HFF-Myc (cell line): ENCODE measurements around the gene TBC1D22A.

Experiments
- DNase-seq: peaks from one replicate; pipeline ENCODE4 v3.0.0-alpha.2; 2011; ENCODE audit warnings: low read depth; ENCODE audit errors: extremely low read depth
- H3K4me3 ChIP-seq: replicated peaks from 2 replicates; pipeline ENCODE4 v1.5.1; 2011; ENCODE audit warnings: low read depth, mild to moderate bottlenecking, control low read depth, low read length
- TF ChIP-seq, protein P1 (sequence below): IDR thresholded peaks from 2 replicates; pipeline ENCODE4 v1.5.1; 2012; ENCODE audit warnings: mild to moderate bottlenecking, low read depth, low read length, control low read depth; ENCODE audit errors: missing control alignments

TBC1D22A gene

DNA sequence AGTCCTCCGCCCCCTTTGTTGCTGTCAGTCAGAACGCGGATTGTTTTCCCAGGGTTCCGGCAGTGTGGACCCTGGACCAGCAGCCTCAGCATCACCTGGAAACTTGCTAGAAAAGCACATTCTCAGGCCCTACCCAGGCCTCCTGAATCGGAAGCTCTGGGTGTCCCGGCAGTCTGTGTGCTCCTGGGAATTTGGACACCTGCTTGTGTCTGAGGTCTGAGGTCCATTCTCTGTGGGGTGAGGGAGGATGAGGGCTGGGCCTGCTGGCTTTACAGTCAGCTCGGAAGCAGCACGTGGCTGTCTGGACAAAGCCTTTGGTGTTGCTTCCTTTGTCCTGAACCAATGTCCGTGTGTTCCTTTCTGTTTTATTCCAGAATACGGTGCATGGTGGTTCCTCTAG, 299.7 kb downstream of the TBC1D22A start:
- TF ChIP-seq, protein P1, sequence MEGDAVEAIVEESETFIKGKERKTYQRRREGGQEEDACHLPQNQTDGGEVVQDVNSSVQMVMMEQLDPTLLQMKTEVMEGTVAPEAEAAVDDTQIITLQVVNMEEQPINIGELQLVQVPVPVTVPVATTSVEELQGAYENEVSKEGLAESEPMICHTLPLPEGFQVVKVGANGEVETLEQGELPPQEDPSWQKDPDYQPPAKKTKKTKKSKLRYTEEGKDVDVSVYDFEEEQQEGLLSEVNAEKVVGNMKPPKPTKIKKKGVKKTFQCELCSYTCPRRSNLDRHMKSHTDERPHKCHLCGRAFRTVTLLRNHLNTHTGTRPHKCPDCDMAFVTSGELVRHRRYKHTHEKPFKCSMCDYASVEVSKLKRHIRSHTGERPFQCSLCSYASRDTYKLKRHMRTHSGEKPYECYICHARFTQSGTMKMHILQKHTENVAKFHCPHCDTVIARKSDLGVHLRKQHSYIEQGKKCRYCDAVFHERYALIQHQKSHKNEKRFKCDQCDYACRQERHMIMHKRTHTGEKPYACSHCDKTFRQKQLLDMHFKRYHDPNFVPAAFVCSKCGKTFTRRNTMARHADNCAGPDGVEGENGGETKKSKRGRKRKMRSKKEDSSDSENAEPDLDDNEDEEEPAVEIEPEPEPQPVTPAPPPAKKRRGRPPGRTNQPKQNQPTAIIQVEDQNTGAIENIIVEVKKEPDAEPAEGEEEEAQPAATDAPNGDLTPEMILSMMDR: no peak
- DNase-seq: no peak
- H3K4me3 ChIP-seq: no peak overlapping the region

DNA sequence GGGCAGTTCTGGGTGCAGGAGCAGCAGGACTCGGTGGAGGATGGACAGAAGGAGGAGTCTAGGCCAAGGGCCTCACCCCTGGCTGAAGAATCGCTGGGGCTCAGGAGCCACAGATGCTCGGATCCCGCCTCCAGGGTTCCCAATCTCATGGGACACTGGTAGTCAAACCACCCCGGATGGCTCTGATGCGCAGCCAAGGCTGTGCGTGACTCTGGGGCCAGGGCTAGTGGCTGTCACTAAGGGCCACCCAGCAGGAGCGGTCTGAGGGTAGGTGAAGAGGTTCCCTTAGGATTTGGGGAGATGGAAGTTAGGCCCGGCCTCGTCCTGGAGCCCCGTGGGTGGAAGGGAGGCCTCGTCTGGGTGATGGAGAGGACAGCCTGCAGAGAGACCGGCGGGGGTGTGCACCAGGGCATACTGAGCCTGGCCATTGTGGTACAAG, 300.6 kb downstream of the TBC1D22A start:
- TF ChIP-seq, protein P1: no peak
- no peak overlapping the region for H3K4me3 ChIP-seq
- DNase-seq: no peak

DNA sequence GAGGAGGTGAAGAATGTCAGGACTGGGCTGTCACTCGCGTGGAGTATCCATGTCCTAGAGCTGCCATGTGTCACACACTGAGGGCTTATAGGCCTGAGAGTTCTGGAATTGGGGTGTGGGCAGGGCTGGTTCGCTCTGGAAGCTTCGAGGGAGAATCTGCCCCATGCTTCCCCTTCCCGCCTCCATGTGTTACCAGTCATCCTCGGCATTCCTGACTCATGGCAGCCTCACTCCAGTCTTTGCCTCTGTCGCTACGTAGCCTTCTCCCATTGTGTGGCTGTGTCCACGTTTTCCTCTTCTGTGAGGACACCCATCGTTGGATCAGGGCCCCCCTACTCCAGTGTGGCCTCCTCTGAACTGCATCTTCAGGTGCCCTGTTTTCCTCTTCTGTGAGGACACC, 301.2 kb downstream of the TBC1D22A start:
- TF ChIP-seq, protein P1: no peak
- no peak for DNase-seq

DNA sequence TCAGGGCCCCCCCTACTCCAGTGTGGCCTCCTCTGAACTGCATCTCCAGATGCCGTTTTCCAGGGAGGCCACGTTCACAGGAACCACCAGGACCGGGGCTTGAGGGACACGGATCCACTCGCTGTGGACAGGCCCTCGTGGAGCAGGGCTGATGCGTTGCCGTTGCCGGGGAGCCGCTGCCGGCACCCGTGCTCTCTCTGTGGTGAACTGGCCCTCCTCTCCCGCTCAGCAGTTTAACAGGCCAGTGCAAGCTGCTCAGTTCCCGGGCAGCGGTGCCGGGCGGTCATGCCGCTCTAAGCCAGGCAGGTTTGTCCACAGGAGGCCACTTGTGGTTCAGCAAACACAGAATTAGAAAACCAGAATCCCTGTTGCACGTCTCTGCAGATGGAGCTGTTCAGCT, 301.6 kb downstream of the TBC1D22A start:
- TF ChIP-seq, protein P1: no peak
- no peak overlapping the region for H3K4me3 ChIP-seq
- no peak for DNase-seq

More for the DNA sequence above, 301.2 kb downstream of the TBC1D22A start:
- no peak overlapping the region for H3K4me3 ChIP-seq

DNA sequence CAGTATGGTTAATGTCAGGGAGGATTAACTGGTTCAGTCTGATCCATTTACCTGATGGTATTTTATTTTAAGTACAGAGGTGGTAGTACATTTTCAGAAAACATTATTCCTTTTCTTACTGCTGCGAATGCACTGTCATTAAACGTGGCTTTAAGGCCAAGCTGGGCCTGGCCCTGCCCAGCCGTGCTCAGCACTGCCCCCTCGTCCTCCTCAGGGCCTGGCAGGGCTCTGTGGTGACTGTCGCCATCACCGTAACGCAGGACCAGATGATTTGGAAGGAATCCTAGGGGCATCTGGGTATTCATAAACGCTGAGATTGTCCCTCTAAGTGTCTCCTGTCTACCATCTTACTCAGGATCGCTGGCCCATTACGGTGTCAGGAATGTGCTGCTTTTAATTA, 302.0 kb downstream of the TBC1D22A start:
- no peak for DNase-seq
- H3K4me3 ChIP-seq: no peak overlapping the region
- TF ChIP-seq, protein P1: no peak

DNA sequence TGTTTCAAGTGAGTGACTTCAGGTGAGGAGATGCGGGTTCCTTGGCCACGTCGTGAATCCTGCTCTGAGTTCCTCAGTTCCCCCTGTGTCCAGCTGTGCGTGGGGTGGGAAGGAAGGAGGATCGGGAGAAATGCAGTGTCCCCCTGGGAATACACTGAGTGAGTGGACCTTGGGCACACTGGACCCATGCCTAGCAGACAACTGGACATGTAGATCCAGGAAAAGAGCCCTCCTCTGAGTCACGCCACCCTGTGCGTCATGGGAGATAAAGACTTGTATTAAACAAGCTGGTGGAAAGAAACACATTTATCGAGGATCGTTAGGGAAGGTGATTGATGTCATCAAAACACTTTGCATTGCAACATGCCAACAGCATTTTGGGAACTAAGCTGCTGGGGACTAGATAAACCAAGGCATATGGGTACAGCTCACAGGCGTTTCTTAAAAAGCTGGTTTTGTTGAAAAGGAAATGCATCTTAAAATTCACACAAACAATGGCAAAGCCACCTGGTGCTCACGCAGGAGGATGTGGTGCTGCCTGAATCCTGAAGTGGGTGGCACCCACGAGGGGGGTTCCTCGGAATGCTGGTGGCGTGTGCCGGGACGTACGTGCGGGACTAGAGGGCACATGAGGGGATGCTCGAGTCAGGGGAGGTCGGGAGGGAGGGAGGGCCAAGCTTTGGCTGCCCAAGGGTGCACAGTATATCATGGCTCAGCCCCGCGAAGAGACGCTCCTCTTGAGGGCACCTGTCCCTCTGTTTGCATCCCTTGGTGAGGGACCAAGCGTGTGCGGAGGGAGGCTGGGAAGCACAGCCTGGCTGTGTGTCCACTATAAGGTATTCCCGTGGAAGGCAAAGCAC, 303.5 kb downstream of the TBC1D22A start:
- H3K4me3 ChIP-seq: no peak overlapping the region
- TF ChIP-seq, protein P1: no peak
- DNase-seq: no peak

DNA sequence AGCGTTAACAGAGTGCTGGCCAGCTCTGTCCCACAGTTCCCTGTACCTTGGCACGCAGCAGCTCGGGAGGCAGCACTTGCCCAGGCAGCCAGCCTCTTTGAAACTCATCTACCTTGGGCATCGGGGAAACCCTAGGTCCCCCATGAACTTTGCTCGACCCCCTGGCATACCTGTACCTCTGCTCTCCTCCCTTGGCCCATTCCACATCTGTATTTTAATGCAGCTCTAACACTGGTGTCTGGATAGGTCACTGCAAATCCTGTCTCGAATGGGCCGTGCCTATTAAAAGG, 304.1 kb downstream of the TBC1D22A start:
- DNase-seq: no peak
- TF ChIP-seq, protein P1: no peak
- no peak overlapping the region for H3K4me3 ChIP-seq
